C4-2B (cell line): Measurements from ENCODE around the gene CYSTM1.

ENCODE experiments used
- H3K27ac ChIP-seq: fragments of 450-650 bp; 2 replicates; pipeline ENCODE4 v1.5.1; 2017
- ZFX ChIP-seq: fragments of 450-650 bp; IDR thresholded peaks from 2 replicates; pipeline ENCODE4 v1.6.1; 2017
- TF ChIP-seq, protein P1 (sequence below): fragments of 450-650 bp; conservative IDR thresholded peaks from 2 replicates; pipeline ENCODE4 v1.5.1; 2017; ENCODE audit warnings: mild to moderate bottlenecking

CYSTM1 gene

DNA sequence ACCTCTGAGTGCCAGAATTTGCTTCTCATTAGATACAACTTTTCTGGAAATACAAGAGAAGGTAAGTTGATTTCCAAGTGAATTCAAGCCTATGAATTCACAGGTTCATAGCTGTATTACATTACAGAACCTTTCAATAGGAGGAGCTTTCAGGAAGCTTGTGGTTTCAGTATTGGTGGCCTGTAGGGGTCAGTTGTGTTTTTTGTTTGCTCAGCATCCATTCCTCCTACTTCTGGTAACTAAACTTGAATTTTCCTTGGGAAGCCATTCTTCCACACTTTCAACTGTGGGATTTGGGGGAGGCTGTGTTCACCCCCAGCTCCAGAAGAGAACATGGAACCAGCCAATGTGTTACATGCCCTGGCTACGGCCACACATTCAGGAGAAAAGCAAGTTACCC, 5.6 kb upstream of the CYSTM1 start:
- no peak overlapping the region for H3K27ac ChIP-seq

DNA sequence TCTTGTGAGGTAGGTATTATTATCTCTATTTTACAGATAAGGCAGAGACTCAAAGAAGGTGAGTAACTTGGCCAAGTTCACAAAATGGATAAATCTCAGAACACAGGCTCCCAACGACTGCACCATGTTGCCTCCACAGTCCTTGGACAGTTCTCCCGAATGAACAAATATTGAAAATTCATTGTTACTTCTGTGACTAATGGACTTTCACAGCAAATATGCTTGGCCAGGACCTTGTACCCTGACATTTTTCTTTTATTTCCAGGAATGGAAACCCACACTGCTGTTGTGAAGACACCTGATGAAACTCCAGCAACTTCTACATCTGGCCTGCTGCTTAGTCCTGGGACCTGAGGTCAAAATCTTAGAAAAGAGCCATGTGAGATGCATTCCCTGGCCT, 2.5 kb upstream of the CYSTM1 start:
- TF ChIP-seq ZFX, result no peak
- TF ChIP-seq, protein P1, sequence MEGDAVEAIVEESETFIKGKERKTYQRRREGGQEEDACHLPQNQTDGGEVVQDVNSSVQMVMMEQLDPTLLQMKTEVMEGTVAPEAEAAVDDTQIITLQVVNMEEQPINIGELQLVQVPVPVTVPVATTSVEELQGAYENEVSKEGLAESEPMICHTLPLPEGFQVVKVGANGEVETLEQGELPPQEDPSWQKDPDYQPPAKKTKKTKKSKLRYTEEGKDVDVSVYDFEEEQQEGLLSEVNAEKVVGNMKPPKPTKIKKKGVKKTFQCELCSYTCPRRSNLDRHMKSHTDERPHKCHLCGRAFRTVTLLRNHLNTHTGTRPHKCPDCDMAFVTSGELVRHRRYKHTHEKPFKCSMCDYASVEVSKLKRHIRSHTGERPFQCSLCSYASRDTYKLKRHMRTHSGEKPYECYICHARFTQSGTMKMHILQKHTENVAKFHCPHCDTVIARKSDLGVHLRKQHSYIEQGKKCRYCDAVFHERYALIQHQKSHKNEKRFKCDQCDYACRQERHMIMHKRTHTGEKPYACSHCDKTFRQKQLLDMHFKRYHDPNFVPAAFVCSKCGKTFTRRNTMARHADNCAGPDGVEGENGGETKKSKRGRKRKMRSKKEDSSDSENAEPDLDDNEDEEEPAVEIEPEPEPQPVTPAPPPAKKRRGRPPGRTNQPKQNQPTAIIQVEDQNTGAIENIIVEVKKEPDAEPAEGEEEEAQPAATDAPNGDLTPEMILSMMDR, result no peak
- H3K27ac ChIP-seq, result no peak overlapping the region

More for the DNA sequence above, 5.6 kb upstream of the CYSTM1 start:
- no peak for TF ChIP-seq ZFX
- TF ChIP-seq, protein P1, result no peak

DNA sequence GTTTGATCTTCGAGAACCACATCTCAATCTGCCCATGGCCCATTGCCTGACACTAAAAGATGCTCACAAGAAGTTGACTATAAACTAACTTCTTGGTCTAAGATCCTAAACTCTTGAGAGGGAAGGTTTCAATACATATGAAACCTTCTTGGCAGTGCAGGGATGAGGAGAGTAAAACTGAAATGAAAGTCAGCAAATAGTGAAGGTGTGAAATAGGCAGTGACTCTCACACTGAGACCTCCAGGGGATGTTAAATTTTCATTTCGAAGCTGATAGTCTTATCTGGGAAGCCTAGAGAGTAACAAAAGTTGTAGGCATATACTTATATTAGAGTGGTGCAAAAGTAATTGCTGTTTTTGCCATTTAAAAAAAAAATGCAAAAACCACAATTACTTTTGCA, 974 bp upstream of the CYSTM1 start:
- H3K27ac ChIP-seq, result no peak overlapping the region
- TF ChIP-seq, protein P1, result no peak
- no peak for TF ChIP-seq ZFX

DNA sequence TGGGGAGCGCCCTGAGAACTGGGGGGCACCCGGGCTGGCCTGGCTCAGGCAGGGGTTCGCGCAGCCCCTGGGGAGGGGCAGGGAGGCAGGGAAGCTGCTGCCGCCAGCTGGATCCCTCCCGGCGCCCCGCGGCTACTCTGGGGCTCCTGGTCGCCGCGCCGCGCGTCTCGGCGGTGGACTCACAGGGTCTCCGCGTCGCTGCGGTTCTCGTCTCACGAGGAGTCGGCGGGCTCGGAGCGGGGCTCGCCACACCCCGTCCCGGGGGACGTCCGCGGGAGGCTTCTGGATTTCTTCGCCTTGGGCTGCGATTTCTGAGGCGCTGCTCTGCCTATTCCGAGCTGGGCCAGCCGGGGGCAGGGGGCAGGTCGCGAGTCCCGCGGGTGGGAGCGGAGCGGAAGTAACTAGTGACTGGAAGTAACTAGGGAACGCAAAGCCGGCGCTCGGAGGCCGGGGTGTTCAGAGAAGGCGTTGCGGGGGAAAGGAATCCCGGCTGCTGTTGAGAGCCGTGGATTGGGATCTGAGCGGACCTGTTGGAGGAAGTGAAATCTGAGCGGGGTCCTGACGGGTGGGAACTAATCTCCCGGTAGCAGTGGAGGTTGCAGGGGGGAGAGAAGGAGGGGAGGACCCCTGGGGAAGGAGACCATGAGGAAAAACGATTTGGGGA, 511 bp downstream of the CYSTM1 start:
- peak overlapping the region; percentile 70 for H3K27ac ChIP-seq
- TF ChIP-seq, protein P1, result no peak; the same call in 1 of the 2 replicates
- TF ChIP-seq ZFX, result no peak

DNA sequence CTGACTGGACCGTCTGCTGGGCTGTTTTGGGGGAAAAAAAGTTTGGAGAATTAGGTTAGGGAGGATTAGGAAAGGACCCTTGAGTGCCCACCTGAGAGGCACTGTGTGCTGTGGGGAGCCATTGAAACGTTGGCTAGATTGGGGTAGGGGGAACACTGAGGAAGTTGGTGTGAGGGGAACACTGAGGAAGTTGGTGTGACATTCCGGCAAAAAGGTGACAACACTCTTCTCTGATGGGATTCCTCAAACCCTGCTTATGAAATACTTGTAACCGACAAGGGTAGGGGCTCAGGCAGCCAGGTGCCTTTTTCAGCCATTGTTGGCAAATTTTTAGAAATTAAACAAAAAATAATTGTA, 1.0 kb downstream of the CYSTM1 start:
- H3K27ac ChIP-seq, result peak overlapping the region; percentile 70
- TF ChIP-seq ZFX, result no peak

DNA sequence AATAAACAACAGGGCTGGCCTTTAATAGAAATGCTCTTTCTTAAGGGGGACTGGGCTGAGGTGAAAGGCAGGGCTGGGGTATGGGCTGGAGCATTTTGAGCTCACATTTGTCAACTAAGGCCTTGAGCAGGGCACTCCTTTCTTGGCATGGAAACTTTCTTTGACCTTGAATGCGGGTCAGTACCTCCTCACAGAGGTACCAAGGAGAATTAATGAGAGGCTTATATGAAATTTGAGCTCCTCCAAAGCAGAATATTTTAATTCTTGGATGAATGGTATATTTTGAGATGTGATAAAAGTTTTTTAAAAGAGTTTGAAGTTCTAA, 3.1 kb downstream of the CYSTM1 start:
- TF ChIP-seq, protein P1, result no peak
- TF ChIP-seq ZFX, result no peak
- no peak overlapping the region for H3K27ac ChIP-seq

DNA sequence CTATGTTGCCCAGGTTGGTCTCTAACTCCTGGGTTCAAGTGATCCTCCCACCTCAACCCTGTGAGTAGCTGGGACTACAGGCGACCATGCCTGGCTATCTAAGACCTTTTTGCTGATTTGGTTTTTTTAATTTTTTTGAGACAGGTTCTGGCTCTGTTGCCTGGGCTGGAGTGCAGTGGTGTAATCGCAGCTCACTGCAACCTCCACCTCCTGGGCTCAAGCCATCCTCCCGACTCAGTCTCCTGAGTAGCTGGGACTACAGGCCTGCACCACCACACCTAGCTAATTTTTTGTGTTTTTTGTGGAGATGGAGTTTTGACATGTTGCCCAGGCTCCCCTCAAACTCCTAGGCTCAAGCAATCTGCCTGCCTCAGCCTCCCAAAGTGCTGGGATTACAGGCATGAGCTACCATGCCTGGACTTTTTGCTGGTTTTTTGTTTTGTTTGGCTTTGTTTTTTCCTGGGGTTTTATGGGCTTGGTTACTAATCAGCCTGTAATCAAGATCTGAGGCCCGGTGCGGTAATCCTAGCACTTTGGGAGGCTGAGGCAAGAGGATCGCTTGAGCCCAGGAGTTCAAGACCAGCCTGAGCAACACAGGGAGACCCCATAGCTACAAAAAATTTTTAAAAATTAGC, 3.6 kb downstream of the CYSTM1 start:
- TF ChIP-seq ZFX, result no peak
- TF ChIP-seq, protein P1, result no peak
- H3K27ac ChIP-seq, result no peak overlapping the region

DNA sequence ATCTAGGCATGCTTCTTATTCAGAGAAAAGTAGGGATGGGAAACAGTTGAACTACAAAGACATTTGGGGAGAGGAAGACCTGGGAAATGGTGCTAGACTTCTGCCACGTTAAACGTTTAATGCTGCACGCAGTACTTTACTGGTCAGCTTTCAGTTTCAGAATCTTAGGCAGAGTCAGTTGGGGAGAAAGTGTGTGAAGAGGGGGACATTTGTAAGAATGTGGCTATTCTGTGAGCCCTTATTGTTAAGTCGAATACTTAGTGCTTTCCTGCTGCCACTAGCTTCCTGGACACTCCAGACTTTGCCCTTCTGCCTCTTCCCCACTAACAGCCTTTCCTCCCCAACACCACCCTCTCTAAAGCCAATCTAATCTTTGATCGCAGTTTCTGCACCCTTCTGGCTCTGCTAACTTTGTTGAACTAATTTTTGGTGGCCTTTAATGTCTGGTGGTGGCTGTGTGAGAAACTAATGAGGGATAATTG, 6.1 kb downstream of the CYSTM1 start:
- no peak for TF ChIP-seq ZFX
- TF ChIP-seq, protein P1, result no peak
- no peak overlapping the region for H3K27ac ChIP-seq
